Myocyte (in vitro differentiated cells): Measurements from ENCODE around the gene EHD2. TPM values are rescaled to one million over a fixed set of nuclear protein-coding genes. Genes with fewer than 3 reads are reported as not detected.
"Not testable (repeated sequence)": the region's sequence is repeated elsewhere in the genome, so short reads cannot be mapped to it uniquely, and the experiment has no call there.

Experiments used
- DNase-seq: peaks from one replicate; pipeline ENCODE4 v3.0.0-alpha.2; 2012; ENCODE audit warnings: low read depth
- total RNA-seq: library from RNA; depleted of rRNA; stranded (reverse); fragments of >200 nt; gene quantifications from 2 replicates; pipeline ENCODE4 v1.2.3, GENCODE V29; 2014

The EHD2 gene
- total RNA-seq, 1 donor from 2014 or later = 97.9 TPM

DNA sequence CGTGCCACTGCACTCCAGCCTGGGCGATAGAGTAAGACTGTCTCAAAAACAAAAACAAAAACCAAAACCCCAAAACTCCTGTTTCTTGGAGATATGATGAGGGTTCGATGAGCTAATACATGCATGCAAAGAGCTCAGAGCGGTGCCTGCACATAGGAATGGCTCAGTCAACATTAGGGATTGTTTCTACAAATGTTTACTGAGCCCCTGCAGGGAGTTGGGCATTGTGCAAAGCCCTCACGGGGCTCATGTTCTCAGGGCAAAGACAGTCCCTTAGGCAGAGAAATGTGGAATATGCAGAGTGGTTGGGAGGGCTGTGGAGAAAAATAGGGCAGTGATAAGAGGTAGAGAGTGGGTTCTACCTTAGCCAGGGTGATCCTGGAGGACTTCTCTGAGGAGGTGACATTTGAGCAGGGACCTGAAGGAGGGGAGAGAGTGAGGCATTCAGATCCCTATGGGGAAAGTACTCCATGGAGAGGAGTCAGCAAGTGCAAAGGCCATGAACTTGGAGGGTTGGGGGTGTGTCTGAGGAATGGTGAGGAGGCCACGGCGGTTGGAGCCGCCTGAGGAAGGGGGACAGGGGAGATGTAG lies 1.5 kb upstream of the EHD2 start:
- DNase-seq = no peak

DNA sequence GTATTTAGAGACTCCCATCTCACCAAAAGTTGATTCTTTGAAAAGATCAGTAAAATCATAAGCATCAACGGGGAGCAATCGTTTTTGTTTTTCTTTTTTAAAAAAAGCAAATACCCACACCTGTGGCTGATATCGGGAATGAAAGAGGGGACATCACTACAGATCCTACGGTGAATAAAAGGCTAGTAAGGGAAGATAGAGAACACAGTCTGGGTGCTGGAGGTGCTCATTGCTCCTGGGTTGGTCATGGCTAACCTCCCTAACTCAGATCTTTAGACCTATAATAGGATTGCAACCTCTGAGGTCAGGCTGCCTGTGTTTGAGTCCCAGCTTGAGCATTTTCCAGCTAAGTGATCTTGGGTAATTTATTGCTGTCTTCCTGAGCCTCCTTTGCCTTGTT lies 1.1 kb downstream of the EHD2 start:
- DNase-seq = no peak

- DNase-seq = not testable (repeated sequence)
Observed at GRCh38 chr19:47714855-47715254, 1.6 kb downstream of the EHD2 start.

- DNase-seq = peak; percentile 80
Observed at GRCh38 chr19:47716270-47716937, 3.2 kb downstream of the EHD2 start.

DNA sequence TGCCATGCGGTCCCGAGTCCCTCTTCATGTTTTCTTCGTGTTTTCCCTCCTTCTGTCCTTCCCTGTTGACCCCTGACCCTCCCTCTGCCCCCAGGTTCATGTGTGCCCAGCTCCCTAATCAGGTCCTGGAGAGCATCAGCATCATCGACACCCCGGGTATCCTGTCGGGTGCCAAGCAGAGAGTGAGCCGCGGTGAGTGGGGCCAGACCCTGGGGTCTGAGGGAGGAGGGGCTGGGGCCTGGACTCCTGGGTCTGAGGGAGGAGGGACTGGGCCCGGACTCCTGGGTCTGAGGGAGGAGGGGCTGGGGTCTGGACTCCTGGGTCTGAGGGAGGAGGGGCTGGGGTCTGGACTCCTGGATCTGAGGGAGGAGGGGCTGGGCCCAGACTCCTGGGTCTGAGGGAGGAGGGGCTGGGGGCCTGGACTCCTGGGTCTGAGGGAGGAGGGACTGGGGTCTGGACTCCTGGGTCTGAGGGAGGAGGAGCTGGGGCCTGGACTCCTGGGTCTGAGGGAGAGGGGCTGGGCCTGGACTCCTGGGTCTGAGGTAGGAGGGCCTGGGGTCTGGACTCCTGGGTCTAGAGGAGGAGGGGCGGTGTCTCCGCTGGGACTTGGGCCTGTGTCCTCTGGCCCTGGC lies 5.3 kb downstream of the EHD2 start:
- not testable (repeated sequence) for DNase-seq

DNA sequence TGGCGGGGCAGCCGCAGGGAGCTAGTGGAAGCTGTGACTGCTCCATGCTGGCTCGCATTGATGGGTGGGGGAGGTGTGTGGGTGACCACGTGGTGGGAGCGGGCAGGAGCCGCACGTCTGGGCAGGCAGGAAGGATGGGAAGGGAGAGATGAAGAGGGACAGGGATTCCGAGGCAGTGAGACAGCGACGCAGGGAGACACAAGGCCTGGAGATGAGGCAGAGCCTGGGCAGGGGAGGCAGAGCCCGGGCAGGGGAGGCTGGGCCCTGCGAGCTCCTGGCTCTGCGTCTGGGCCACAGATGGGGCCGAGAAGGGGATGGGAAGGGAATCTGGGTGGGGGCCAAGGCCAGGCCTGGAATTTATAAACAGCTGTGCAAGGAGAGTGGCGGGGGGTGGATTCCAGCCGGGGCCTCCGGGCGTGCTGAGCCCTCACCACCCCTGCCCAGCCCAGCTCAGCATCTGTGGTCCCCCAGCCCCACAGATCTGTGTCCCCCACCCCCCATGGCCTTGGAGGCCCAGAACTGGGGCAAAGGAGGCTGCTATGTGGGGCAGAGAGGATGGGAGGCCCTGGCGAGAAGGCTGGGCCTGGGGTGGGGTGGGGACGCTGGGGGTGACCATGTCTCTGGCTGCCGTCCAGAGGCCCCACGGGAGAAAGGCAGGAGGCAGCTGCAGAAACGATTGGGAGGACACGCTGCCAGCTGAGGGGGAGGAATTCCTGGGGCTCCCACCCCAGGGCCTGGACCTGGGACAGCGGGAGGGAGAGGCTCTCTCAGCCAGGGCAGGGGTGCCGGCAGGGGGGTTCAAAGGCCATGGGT lies 6.0 kb downstream of the EHD2 start:
- peak; percentile 99 for DNase-seq

- DNase-seq = no peak
Observed at GRCh38 chr19:47720669-47721422, 7.6 kb downstream of the EHD2 start.

- DNase-seq = peak; percentile 75
Observed at GRCh38 chr19:47723581-47723940, 10.3 kb downstream of the EHD2 start.

- DNase-seq = no peak
Observed at GRCh38 chr19:47725759-47726401, 12.7 kb downstream of the EHD2 start.

DNA sequence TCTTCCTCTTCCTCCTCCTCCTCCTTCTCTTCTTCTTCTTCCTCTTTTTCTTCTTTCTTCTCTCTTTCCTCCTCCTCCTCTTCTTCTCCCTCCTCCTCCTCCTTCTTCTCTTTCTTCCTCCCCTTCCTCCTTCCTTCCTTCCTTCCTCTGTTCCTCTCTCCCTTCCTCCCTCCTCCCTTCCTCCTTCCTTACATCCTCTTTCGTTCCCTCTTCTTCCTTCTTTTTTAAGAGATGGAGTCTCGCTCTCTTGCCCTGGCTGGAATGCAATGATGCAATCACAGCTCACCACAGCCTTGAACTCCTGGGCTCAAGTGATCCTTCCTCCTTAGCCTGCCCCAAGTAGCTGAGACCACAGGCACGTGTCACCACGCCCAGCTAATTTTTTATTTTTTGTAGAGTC lies 13.2 kb downstream of the EHD2 start:
- peak; percentile 69 for DNase-seq

DNA sequence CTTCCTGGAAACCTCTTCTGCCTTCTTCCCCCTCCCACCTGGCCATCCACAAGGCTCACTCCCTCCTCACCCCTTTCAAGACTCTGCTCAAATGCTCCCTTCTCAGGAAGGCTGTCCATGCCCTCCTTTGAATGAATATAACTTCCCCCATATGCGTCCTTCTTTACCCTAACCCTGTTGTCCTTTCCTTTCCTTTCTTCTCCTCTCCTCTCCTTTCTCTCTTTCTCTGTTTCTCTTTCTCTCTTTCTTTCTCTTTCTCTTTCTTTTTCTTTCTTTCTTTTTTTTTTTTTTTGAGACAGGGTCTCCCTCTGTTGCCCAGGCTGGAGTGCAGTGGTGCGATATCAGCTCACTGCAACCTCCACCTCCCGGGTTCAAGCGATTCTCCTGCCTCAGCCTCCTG lies 15.1 kb downstream of the EHD2 start:
- not testable (repeated sequence) for DNase-seq

- DNase-seq = peak; percentile 82
Observed at GRCh38 chr19:47729468-47729798, 16.2 kb downstream of the EHD2 start.

GRCh38 chr19:47729799-47730520 lies 16.7 kb downstream of the EHD2 start:
- DNase-seq = no peak

- no peak for DNase-seq
Observed at GRCh38 chr19:47730521-47730889, 17.3 kb downstream of the EHD2 start.

DNA sequence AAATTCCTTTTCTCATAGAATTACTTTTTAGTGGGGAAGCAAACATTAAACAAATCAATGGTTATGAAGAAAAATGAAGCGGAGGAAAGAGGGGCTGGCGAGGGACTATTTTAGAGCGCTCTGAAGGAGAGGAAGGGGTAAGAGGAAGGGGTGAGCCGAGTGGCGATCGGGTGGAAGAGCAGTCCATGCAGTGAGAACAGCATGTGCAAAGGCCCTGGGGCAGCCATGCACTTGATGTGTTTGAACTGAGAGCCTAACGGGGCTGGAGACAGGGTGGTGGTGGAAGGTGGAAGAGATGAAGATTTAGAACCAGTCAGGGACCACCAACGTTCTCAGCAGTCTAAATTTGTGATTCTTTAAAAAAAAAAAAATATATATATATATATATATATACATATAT lies 17.7 kb downstream of the EHD2 start:
- no peak for DNase-seq

DNA sequence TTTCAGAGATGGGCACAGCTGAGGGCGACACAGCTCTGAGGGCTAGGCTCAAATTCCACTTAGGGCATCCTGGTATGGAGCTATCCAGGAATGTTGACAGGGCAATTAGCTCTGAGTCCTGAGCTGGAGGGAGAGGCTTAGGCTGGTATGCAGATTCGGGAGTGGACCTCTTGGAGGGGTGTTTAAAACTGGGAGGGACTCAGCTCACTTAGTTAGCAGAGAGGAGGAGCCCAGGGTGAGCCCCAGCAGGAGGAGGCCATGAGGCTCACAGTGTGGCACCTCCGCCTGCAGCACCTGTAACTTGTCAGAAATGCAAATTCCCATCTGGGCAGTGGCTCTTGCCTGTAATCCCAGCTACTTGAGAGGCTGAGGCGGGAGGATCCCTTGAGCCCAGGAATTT lies 21.9 kb downstream of the EHD2 start:
- DNase-seq = peak; percentile 34

- no peak for DNase-seq
Observed at GRCh38 chr19:47740866-47741519, 27.8 kb downstream of the EHD2 start.

DNA sequence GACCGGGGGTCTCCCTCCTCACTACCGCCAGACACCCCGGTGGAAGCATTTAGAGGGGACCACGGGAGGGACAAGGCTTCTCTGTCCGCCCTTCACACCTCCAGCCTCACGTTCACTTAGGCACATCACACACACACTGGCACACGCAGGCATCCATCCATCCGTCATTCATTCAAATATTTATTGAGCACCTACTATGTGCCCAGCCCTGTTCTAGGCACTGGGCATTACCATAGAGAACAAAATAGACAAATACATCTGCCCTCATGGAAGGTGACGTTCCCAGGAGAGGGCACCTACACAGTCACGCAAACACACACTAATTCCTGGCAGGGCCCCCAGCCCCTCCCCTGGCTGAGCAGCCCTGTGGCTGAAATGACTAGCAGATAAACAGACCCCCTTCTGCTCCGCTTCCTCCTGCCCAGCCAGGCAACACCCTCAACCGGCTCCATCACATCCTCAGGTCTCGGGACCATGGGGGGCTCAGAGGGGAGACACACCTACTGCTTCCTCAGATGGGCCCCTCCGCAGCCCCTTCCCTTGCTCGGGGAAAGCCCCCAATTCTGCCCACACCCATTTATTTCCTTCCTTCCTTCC lies 28.4 kb downstream of the EHD2 start:
- no peak for DNase-seq

DNA sequence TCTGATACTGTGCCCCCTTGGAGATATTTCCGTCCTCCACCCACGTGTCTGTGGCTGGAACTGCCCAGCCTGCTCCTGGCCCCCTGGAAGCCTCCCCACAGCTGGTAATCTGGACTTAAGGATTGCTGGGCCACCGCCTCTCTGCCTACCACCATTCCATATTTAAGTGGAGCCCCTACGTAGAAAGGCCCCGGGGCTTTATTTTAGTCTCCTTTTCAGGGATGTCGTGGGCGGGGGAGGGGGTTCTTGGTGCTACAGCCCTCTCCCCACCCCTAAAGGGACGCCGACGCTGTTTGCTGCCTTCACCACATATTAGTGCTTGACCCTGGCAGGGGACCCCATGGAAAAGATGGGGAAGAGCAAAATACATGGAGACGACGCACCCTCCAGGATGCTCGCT lies 29.4 kb downstream of the EHD2 start:
- DNase-seq = peak; percentile 74
